ENCODE results near the gene ZNHIT2.

Gene ZNHIT2

GRCh38 chr11:65072631-65072966 is 44.9 kb downstream of the ZNHIT2 start:
- no peak for DNase-seq (ENCODE audit: low read depth in 2 of 2)

GRCh38 chr11:65071907-65072630 is 45.4 kb downstream of the ZNHIT2 start:
- no peak for DNase-seq (ENCODE audit: low read depth in 2 of 2)

- no peak for DNase-seq (ENCODE audit: low read depth in 2 of 2)
These were observed 48.3 kb downstream of the ZNHIT2 start for GRCh38 chr11:65069217-65069616.

DNA sequence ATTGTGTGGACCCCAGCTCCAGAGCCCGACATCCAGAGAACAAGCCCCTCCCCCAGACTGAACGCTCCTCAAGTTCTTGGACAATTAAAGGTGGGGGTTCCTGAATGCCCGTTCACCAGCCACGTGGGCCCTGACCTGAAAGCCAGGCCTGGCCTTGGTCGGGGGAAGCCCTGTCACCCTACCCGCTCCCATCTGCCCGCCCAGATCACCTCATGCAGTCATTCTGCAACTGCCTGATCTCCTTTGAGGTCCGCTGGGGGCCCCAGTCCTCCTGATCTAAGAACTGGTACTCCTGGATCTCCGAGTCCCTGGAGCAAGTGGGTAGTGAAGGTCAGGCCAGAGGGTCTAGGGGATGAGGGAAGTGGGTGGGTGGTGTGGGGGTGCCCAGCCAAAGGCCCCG is 50.1 kb downstream of the ZNHIT2 start:
- no peak for DNase-seq (ENCODE audit: low read depth in 2 of 2)

DNA sequence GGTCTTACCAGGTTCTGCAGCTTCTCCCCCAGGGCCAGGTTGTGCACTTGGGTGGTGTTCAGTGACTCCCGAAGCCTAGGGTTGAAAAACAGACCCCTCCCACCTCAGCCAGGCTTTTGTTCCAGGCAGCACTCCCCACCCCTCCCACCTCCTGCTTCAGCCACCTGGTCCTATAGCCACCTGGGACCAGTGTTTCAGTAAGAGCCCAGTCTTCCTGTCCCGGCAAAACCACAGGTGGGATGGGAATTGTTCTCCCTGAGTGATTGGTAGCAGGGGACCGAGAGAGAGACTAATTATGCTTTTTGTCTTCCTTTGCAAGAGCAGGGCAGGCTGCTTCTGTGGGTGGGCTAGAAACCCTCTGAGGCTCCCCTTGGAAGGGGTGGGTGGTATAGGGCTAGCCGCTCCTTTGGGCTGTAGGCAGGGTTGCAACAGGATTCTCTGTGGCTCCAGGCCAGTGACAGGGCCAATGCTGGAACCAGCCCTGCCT is 50.7 kb downstream of the ZNHIT2 start:
- DNase-seq (ENCODE audit: low read depth in 2 of 2) = no peak
